ENCODE measurements around the gene EIF2D. TPM values are rescaled to one million over a fixed set of nuclear protein-coding genes. Genes with fewer than 3 reads are reported as not detected.

The EIF2D gene
- total RNA-seq, 1 donor from 2014 or later, result 49.3 TPM

DNA sequence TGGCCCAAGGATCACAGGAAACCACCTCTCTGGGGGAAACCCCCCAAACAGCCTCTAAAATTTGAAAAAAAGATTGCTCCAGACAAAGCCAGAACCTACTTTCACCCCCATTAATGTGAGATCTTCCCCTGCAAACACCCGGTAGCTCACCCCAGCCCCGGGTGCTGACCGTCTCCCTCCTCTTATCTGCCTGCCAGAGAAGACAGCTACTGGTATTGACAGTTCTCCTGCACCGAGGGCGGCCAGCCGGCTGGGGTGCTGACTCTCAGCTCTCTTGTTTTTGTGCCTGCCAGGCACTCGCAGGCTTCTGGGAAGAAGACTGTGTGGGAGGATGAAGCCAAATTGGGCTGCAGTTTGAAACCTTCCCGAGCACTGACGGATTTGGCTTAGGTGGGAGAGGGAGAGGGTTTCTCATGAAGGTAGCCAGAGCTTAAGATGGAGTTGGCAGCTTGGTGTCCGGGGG, 56.8 kb downstream of the EIF2D start:
- intact Hi-C loops (cut with micrococcal nuclease), result loop anchor here (5.0 to 10.0 kb wide), 2 partner anchors 497 to 769 kb away; partner anchors contain the start of genes CD55, PFKFB2 and YOD1

- intact Hi-C loops (cut with micrococcal nuclease), result loop anchor here (5.0 to 10.0 kb wide), 2 partner anchors 497 to 770 kb away; partner anchors contain the start of genes CD55, PFKFB2 and YOD1
Measured at GRCh38 chr1:206554701-206555472, 57.4 kb downstream of the EIF2D start.

GRCh38 chr1:206554211-206554610, 58.1 kb downstream of the EIF2D start:
- intact Hi-C loops (cut with micrococcal nuclease), result loop anchor here (10.0 kb wide), 1 partner anchor 771 kb away; the partner anchor contains the start of gene CD55

DNA sequence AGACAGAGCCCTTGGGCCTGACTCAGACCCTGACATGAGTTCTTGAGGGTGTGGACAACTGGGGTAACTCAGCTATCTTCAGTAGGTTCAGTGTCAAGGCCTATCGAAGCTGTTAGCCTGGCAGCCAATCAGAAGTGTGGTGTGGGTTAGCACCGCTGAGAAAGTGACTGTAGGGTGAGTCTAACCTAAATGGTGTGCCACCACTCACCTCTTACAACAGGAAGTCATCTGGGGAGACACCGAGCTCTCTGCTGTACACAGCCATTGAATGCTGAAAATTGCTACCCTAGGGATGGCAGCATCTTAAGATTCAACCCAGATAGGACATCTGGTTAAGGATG, 60.3 kb downstream of the EIF2D start:
- intact Hi-C loops (cut with micrococcal nuclease), result loop anchor here (2.0 to 10.0 kb wide), 2 partner anchors 31 to 773 kb away; partner anchors contain the start of gene CD55

- intact Hi-C loops (cut with micrococcal nuclease), result loop anchor here (10.0 kb wide), 1 partner anchor 773 kb away; the partner anchor contains the start of gene CD55
Measured at GRCh38 chr1:206551296-206551985, 60.8 kb downstream of the EIF2D start.

GRCh38 chr1:206550446-206550845, 61.8 kb downstream of the EIF2D start:
- intact Hi-C loops (cut with micrococcal nuclease), result loop anchor here (10.0 kb wide), 1 partner anchor 774 kb away; the partner anchor contains the start of gene CD55

GRCh38 chr1:206547104-206547503, 65.2 kb downstream of the EIF2D start:
- intact Hi-C loops (cut with micrococcal nuclease), result no loop called here

- intact Hi-C loops (cut with micrococcal nuclease), result loop anchor here (1.0 to 2.0 kb wide), 5 partner anchors 11 to 119 kb away; partner anchors contain the start of gene EIF2D
Measured at GRCh38 chr1:206545351-206545750, 66.9 kb downstream of the EIF2D start.

DNA sequence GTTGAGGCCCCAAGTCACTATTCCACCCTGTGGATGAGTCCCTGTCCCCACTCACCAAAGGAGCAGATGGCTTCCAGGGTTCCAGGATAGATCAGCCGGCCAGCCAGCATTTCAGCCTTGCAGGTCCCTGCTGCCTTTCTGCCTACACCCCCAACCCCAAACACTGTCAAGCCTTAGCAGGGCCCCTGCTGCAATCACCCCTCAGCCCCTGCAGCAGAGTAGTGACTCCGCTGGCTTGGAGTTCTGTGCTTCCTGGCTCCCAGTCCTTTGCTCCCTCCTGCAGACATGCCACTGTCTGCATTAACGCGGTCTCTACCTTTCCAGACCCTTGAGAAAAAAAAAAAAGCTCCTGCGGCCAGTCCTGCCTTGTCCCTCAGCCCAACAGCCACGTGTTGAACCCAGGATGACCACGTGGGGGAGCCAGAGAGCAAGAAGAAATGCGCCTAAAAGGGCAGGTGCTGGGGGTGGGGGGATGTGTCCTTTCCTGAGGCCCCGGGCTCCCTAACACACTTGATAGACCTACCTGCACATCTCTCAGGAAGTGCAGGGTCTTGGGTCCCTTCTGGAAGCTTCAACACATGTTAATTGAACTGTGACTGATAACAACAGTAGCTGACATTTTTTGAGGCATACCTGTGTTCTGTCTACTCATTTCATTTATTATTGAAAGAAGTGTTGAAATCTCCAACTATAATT, 67.6 kb downstream of the EIF2D start:
- intact Hi-C loops (cut with micrococcal nuclease), result loop anchor here (1.0 to 2.0 kb wide), 5 partner anchors 12 to 120 kb away; partner anchors contain the start of gene EIF2D

Other genes with a start within 250 kb of the EIF2D start
- 228 and 229 TPM in 2 replicates for gene IKBKE, start 142.0 kb downstream of the EIF2D start, total RNA-seq
- gene RASSF5, start 104.9 kb downstream of the EIF2D start, total RNA-seq, result 248 and 252 TPM in 2 replicates
- 11.2 and 13.6 TPM in 2 replicates for gene DYRK3, start 23.1 kb upstream of the EIF2D start, total RNA-seq
- 98.5 and 100 TPM in 2 replicates for gene MAPKAPK2, start 72.4 kb upstream of the EIF2D start, total RNA-seq
- not detected in 2 replicates for gene IL19, start 158.3 kb upstream of the EIF2D start, total RNA-seq
- 1.5 and 1.7 TPM in 2 replicates for gene IL10, start 160.0 kb upstream of the EIF2D start, total RNA-seq

Data from T-helper 1 cell treated with Interleukin-12 subunit alpha and Interleukin-12 subunit beta and Interleukin-4 antibody, amounts not matched to agents 30 ng/mL and 1 ng/mL, for 36 hours (primary cell).